Skeletal muscle cell (primary cell): Measurements from ENCODE around the gene MRPS35.
A peak's percentile ranks its signal among the peaks of the same experiment; 100 is the strongest.
"Not testable (repeated sequence)": the region's sequence is repeated elsewhere in the genome, so short reads cannot be mapped to it uniquely, and the experiment has no call there.

Experiments used
- DNase-seq: peaks from one replicate; pipeline ENCODE4 v3.0.0-alpha.2; 2010; ENCODE audit warnings: low read depth
- H3K4me3 ChIP-seq: 2 replicates; pipeline ENCODE4 v1.5.1; 2011; ENCODE audit warnings: low read depth, mild to moderate bottlenecking, control low read depth, low read length, moderate library complexity

MRPS35 gene

GRCh38 chr12:27705263-27705662, 5.4 kb upstream of the MRPS35 start:
- no peak for DNase-seq
- H3K4me3 ChIP-seq: no peak overlapping the region

- no peak overlapping the region for H3K4me3 ChIP-seq
- no peak for DNase-seq
Measured at GRCh38 chr12:27707216-27707615, 3.4 kb upstream of the MRPS35 start.

GRCh38 chr12:27709212-27709931, 1.3 kb upstream of the MRPS35 start:
- no peak for DNase-seq
- peak overlapping the region; percentile 95 for H3K4me3 ChIP-seq

- peak overlapping the region; percentile 95 for H3K4me3 ChIP-seq
- peak; percentile 29 for DNase-seq
Measured at GRCh38 chr12:27709932-27710591, 570 bp upstream of the MRPS35 start.

DNA sequence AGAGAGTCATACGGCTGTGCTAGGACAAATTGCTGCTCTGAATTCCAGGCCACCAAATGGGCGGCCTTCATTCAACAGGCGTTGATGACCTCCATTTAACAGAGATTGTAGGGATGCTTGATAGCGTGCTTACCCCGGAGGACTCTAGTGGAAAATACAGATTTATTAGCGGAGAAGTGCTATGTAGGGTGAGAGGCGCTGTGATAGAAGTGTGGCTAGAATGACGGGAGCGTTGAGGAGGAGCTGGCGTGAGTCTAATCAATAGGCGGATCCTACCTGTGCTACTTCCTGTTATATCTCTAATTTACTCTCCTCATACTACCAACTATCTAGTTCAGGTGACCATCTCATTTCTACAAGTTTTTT, 668 bp downstream of the MRPS35 start:
- H3K4me3 ChIP-seq: peak overlapping the region; percentile 95
- no peak for DNase-seq

GRCh38 chr12:27711967-27712366, 1.3 kb downstream of the MRPS35 start:
- no peak for DNase-seq
- H3K4me3 ChIP-seq: peak overlapping the region; percentile 95

DNA sequence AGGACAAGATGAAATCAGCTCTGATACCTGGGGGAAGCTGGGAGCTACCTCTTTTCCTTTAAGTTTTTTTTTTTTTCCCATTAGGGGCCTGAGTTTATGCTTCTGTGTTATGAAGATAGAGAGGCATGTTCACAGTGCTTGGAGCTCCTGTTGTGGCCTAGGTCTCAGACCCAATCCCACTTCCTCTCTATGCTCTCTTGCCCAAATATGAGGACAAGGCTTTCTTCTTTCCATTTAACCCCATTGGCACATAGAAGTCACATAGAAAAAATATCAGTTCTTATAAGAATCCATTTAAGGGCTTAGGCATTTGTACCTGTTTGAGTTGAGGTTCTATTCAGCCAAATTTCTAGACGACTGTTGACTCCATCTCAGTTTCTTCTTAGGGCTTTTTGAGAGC, 12.6 kb downstream of the MRPS35 start:
- no peak overlapping the region for H3K4me3 ChIP-seq

GRCh38 chr12:27730097-27730588, 19.5 kb downstream of the MRPS35 start:
- no peak for DNase-seq
- no peak overlapping the region for H3K4me3 ChIP-seq

More for the DNA sequence above, 12.6 kb downstream of the MRPS35 start:
- DNase-seq: no peak

GRCh38 chr12:27732281-27732680, 21.6 kb downstream of the MRPS35 start:
- H3K4me3 ChIP-seq: no peak overlapping the region
- DNase-seq: no peak

GRCh38 chr12:27733052-27733656, 22.5 kb downstream of the MRPS35 start:
- no peak for DNase-seq
- H3K4me3 ChIP-seq: no peak overlapping the region

GRCh38 chr12:27733791-27734190, 23.2 kb downstream of the MRPS35 start:
- DNase-seq: no peak
- no peak overlapping the region for H3K4me3 ChIP-seq

DNA sequence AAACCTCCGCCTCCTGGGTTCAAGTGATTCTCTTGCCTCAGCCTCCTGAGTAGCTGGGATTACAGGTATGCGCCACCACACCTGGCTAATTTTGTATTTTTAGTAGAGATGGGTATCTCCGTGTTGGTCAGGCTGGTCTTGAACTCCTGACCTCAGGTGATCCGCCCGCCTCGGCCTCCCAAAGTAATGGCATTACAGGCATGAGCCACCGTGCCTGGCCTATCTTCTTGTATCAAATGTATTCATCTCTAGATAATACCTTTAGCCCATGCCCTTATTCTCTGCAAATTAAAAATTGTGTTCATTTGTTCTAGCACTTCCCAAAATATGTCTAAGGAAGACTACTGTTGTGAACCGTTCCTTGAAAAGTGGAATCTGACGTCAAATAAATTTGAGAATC, 23.7 kb downstream of the MRPS35 start:
- not testable (repeated sequence) for H3K4me3 ChIP-seq, DNase-seq

GRCh38 chr12:27743601-27744000, 33.0 kb downstream of the MRPS35 start:
- DNase-seq: no peak

GRCh38 chr12:27745734-27746133, 35.1 kb downstream of the MRPS35 start:
- not testable (repeated sequence) for DNase-seq, H3K4me3 ChIP-seq

More at GRCh38 chr12:27743601-27744000, 33.0 kb downstream of the MRPS35 start:
- no peak overlapping the region for H3K4me3 ChIP-seq

GRCh38 chr12:27747111-27747820, 36.6 kb downstream of the MRPS35 start:
- H3K4me3 ChIP-seq: no peak overlapping the region
- DNase-seq: peak; percentile 25

- no peak for DNase-seq
- H3K4me3 ChIP-seq: no peak overlapping the region
Measured at GRCh38 chr12:27751386-27752047, 40.9 kb downstream of the MRPS35 start.

DNA sequence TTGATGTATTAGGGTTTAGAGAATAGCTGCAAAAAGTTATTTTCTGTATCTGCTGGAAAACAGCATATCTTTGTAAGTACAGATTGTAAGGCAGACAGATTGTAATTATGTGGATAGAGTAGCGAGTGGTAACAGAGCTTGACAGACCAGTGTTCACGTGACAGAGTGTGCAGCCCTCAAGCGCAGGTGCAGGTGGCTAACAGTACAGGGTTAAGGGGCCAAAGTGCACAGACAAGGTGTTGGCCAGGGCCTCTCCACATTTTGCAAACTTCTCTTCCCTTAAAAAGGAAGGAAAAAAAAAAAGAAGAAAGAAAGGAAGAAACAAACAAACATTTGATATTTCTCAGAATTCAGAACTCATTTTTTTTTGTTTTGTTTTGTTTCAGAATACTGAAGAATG, 44.2 kb downstream of the MRPS35 start:
- no peak for DNase-seq
- no peak overlapping the region for H3K4me3 ChIP-seq

DNA sequence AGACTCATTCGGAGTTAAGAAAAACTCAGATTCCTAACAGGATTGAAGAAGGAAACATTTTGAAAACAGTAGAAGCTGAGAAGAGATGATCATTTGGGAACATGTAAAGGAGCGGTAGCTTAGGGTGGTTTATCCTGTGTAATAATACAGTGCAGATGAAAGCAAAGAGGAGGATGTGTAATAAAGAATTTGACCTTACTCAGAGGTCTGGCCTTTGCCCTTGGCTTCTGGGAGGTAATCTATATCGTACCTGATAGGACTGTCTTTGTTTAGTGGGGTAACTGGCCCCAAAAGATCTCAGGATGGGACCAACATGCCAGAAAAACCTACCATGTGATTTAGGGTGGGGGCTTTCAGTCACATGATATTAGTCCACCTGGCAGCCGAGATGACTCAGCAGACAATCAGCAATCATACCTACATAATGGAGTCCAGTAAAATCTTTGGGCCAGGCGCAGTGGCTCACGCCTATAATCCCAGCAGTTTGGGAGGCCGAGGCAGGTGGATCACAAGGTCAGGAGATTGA, 46.1 kb downstream of the MRPS35 start:
- DNase-seq: no peak
- no peak overlapping the region for H3K4me3 ChIP-seq

- no peak overlapping the region for H3K4me3 ChIP-seq
- no peak for DNase-seq
Measured at GRCh38 chr12:27762757-27763156, 52.1 kb downstream of the MRPS35 start.
